Prostate gland (tissue), 2 donors: ENCODE results near the gene ALDH4A1.

Source experiments
- POLR2A ChIP-seq: fragments of 450-650 bp; IDR thresholded peaks from one replicate; pipeline ENCODE4 v1.6.1; 2016; ENCODE audit warnings: antibody characterized with exemption, mild to moderate bottlenecking
- TF ChIP-seq, protein P1 (sequence below), 4 experiments: fragments of 200-600 bp in 2 of 4; fragments of 450-650 bp in 2 of 4; sonication (generic) in 2 of 4; IDR thresholded peaks; 1 replicate in 3 of 4; 2 replicates in 1 of 4; pipeline ENCODE4 v1.5.1; 2016 to 2019; ENCODE audit warnings: antibody characterized with exemption in 4 of 4, mild to moderate bottlenecking in 2 of 4, moderate library complexity in 2 of 4

DNA sequence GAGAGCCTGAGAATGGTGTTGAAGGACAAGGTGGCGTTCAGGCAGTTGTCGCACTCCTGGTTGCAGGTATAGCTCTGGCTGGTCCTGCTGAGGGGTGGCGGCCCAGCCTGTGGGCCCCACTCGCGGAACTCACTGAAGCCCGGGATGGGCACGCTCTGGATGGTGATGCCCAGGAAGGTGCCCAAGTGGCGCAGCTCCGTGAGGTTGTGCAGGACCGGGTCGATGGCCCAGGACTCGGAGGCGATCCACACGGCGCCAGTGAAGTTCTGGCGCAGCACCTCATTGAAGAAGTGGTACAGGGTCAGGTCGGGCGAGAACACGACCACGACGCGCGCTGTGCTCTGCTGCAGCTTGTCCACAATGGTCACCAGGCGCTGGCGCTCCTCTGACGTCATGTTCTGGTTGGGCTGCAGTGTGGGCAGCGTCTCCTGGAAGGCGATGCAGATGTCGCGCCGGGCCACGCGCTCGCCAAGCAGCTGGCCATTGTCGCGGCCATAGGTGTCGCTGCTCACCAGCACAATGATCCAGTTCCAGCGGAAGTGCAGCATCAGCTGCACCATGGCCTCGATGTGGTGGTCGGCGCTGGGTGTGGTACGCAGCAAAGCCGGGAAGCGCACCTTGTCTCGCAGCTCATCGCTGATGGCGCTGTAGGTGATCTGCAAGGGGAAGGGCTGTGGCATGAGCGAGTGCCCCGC lies 47.9 kb downstream of the ALDH4A1 start:
- TF ChIP-seq POLR2A = no peak
- TF ChIP-seq, protein P1, sequence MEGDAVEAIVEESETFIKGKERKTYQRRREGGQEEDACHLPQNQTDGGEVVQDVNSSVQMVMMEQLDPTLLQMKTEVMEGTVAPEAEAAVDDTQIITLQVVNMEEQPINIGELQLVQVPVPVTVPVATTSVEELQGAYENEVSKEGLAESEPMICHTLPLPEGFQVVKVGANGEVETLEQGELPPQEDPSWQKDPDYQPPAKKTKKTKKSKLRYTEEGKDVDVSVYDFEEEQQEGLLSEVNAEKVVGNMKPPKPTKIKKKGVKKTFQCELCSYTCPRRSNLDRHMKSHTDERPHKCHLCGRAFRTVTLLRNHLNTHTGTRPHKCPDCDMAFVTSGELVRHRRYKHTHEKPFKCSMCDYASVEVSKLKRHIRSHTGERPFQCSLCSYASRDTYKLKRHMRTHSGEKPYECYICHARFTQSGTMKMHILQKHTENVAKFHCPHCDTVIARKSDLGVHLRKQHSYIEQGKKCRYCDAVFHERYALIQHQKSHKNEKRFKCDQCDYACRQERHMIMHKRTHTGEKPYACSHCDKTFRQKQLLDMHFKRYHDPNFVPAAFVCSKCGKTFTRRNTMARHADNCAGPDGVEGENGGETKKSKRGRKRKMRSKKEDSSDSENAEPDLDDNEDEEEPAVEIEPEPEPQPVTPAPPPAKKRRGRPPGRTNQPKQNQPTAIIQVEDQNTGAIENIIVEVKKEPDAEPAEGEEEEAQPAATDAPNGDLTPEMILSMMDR (IDR thresholded peaks at IDR 0.05) = no peak
